GM19351 (cell line): ENCODE data around the gene GNPNAT1.
"Not testable (repeated sequence)": the region's sequence is repeated elsewhere in the genome, so short reads cannot be mapped to it uniquely, and the experiment has no call there.

Experiments used
- ATAC-seq: cut with Tn5 transposase; IDR thresholded peaks from one replicate; pipeline ENCODE4 v1.9.1; 2021; ENCODE audit warnings: mild to moderate bottlenecking, moderate library complexity; ENCODE audit not compliant: unreplicated experiment

Gene GNPNAT1

GRCh38 chr14:52729925-52730708 is 61.3 kb downstream of the GNPNAT1 start, which contains the start of gene STYX:
TSS of gene STYX (plus strand) at chr14:52730166. CDS start at chr14:52730475, 309 bp downstream.
- peak; percentile 90 for ATAC-seq

DNA sequence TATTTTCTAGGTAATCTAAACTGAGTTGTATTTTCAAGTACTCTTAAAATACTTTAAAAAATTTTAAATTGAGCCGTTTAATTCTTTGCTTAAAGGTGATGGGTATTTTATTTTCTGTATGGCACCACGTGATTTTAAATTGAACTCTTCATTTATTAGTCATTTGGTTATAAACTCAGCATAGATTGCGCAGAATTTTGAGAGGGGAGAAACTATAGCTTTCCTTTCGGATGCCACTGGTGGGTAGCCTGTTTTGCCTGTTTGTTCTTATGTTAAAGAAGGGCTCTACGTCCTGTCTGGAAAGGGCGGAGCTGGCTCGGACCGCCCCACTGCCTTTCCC is 61.9 kb downstream of the GNPNAT1 start:
- no peak for ATAC-seq

GRCh38 chr14:52729035-52729434 is 62.4 kb downstream of the GNPNAT1 start:
- ATAC-seq, result not testable (repeated sequence)

DNA sequence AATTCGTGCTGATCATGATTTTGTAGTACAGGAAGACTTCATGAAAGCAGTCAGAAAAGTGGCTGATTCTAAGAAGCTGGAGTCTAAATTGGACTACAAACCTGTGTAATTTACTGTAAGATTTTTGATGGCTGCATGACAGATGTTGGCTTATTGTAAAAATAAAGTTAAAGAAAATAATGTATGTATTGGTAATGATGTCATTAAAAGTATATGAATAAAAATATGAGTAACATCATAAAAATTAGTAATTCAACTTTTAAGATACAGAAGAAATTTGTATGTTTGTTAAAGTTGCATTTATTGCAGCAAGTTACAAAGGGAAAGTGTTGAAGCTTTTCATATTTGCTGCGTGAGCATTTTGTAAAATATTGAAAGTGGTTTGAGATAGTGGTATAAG is 63.9 kb downstream of the GNPNAT1 start:
- ATAC-seq, result not testable (repeated sequence)
